HL-60 (cell line): Measurements from ENCODE around the gene TTC1.

Experiments used
- DNase-seq, 2 experiments: peaks; one replicate each; pipeline ENCODE4 v3.0.0-alpha.2; 2010 to 2020; ENCODE audit warnings: low read depth in 1 of 2, low spot score in 1 of 2
- H3K27ac ChIP-seq: fragments of 250-450 bp; sonication (Bioruptor Pico); replicated peaks from 2 replicates; pipeline ENCODE4 v1.5.1; 2020; ENCODE audit warnings: mild to moderate bottlenecking, moderate library complexity
- H3K27me3 ChIP-seq: fragments of 250-450 bp; sonication (Bioruptor Pico); 2 replicates; pipeline ENCODE4 v1.5.1; 2021; ENCODE audit warnings: mild to moderate bottlenecking, moderate library complexity; ENCODE audit not compliant: insufficient read depth, poor library complexity, severe bottlenecking
- H3K4me3 ChIP-seq: replicated peaks from 2 replicates; pipeline ENCODE4 v1.5.1; 2011; ENCODE audit warnings: mild to moderate bottlenecking, control low read depth, low read length; ENCODE audit not compliant: insufficient read depth
- CTCF ChIP-seq: IDR thresholded peaks from one replicate; pipeline ENCODE4 v1.5.1; 2011; ENCODE audit warnings: low read length, control low read depth, inconsistent platforms; ENCODE audit not compliant: insufficient read depth
- GABPA ChIP-seq: IDR thresholded peaks from 2 replicates; pipeline ENCODE4 v1.6.1; 2012; ENCODE audit warnings: low read depth
- POLR2AphosphoS5 ChIP-seq: IDR thresholded peaks from 2 replicates; pipeline ENCODE4 v1.6.1; 2012; ENCODE audit warnings: low read depth
- REST ChIP-seq: IDR thresholded peaks from 2 replicates; pipeline ENCODE4 v1.6.1; 2012; ENCODE audit warnings: low read depth; ENCODE audit not compliant: insufficient replicate concordance
- SPI1 ChIP-seq: IDR thresholded peaks from 2 replicates; pipeline ENCODE4 v1.6.1; 2012; ENCODE audit warnings: low read depth, mild to moderate bottlenecking, borderline replicate concordance

The TTC1 gene

GRCh38 chr5:160054047-160054446, 45.1 kb downstream of the TTC1 start:
- Histone ChIP-seq H3K27me3 (no peaks in the 10 kb centered on the region), H3K4me3 (no peak overlapping the region), H3K27ac (no peak overlapping the region)
- DNase-seq = no peak
- TF ChIP-seq CTCF = no peak
- TF ChIP-seq POLR2AphosphoS5 = no peak
- no peak for TF ChIP-seq SPI1
- no peak for TF ChIP-seq REST
- TF ChIP-seq GABPA = no peak

- no peak overlapping the region for H3K27ac ChIP-seq
- no peak for DNase-seq
- TF ChIP-seq CTCF = no peak
- no peak for TF ChIP-seq POLR2AphosphoS5
- no peak for TF ChIP-seq GABPA
- no peaks in the 10 kb centered on the region for H3K27me3 ChIP-seq
- no peak overlapping the region for H3K4me3 ChIP-seq
Measured at GRCh38 chr5:160054831-160055230, 45.9 kb downstream of the TTC1 start.

GRCh38 chr5:160057256-160057655, 48.3 kb downstream of the TTC1 start:
- TF ChIP-seq GABPA (no peak), CTCF (no peak), REST (no peak)
- no peak overlapping the region for H3K27ac ChIP-seq
- no peaks in the 10 kb centered on the region for H3K27me3 ChIP-seq
- no peak for DNase-seq
- no peak overlapping the region for H3K4me3 ChIP-seq

GRCh38 chr5:160060001-160060400, 51.1 kb downstream of the TTC1 start:
- H3K4me3 ChIP-seq = no peak overlapping the region
- no peak for TF ChIP-seq REST
- no peak for TF ChIP-seq GABPA
- no peak for TF ChIP-seq CTCF
- TF ChIP-seq POLR2AphosphoS5 = no peak
- H3K27me3 ChIP-seq = no peaks in the 10 kb centered on the region
- DNase-seq = no peak
- H3K27ac ChIP-seq = no peak overlapping the region
